Neural progenitor cell (in vitro differentiated cells): ENCODE data around the gene IL1RAPL1. TPM values are rescaled to one million over a fixed set of nuclear protein-coding genes. Genes with fewer than 3 reads are reported as not detected.

Experiments
- DNase-seq: peaks from one replicate; pipeline ENCODE4 v3.0.0-alpha.2; 2016; ENCODE audit warnings: low spot score
- H2AFZ ChIP-seq: fragments of 200-600 bp; sonication (generic); replicated peaks from 2 replicates; pipeline ENCODE4 v1.6.1; 2016; ENCODE audit warnings: antibody characterized with exemption
- H3F3A ChIP-seq: fragments of 200-600 bp; sonication (generic); 2 replicates; pipeline ENCODE4 v1.6.1; 2016; ENCODE audit warnings: antibody characterized with exemption, low read depth
- H3K27ac ChIP-seq: fragments of 200-600 bp; sonication (generic); 2 replicates; pipeline ENCODE4 v1.5.1; 2016; ENCODE audit warnings: mild to moderate bottlenecking
- H3K27me3 ChIP-seq: fragments of 200-600 bp; sonication (generic); 2 replicates; pipeline ENCODE4 v1.6.1; 2016; ENCODE audit warnings: mild to moderate bottlenecking, moderate library complexity
- H3K36me3 ChIP-seq: fragments of 200-600 bp; sonication (generic); 2 replicates; pipeline ENCODE4 v1.5.1; 2016
- H3K4me1 ChIP-seq: fragments of 200-600 bp; sonication (generic); 2 replicates; pipeline ENCODE4 v1.6.1; 2016; ENCODE audit warnings: mixed run types
- H3K4me2 ChIP-seq: fragments of 200-600 bp; sonication (generic); 2 replicates; pipeline ENCODE4 v1.6.1; 2016
- H3K4me3 ChIP-seq: fragments of 200-600 bp; sonication (generic); 2 replicates; pipeline ENCODE4 v1.5.1; 2016
- H3K79me2 ChIP-seq: fragments of 200-600 bp; sonication (generic); 2 replicates; pipeline ENCODE4 v1.6.1; 2016; ENCODE audit warnings: low read depth
- H3K9ac ChIP-seq: fragments of 200-600 bp; sonication (generic); 2 replicates; pipeline ENCODE4 v1.6.1; 2016
- H3K9me3 ChIP-seq: fragments of 200-600 bp; sonication (generic); 2 replicates; pipeline ENCODE4 v1.5.1; 2016; ENCODE audit warnings: low read depth
- H4K20me1 ChIP-seq: fragments of 200-600 bp; sonication (generic); 2 replicates; pipeline ENCODE4 v1.6.1; 2016; ENCODE audit warnings: low read depth
- H3K27ac Mint-ChIP-seq: 3 replicates; pipeline ENCODE4 v1.8.0; 2021; ENCODE audit warnings: mixed read lengths
- H3K27me3 Mint-ChIP-seq: 2 replicates; pipeline ENCODE4 v1.8.0; 2022; ENCODE audit warnings: low read depth, mild to moderate bottlenecking, inconsistent platforms, moderate library complexity, mixed read lengths; ENCODE audit not compliant: insufficient read depth
- H3K36me3 Mint-ChIP-seq: 3 replicates; pipeline ENCODE4 v1.8.0; 2021; ENCODE audit warnings: mixed read lengths
- H3K4me1 Mint-ChIP-seq: 3 replicates; pipeline ENCODE4 v1.8.0; 2021; ENCODE audit warnings: mixed read lengths
- H3K4me3 Mint-ChIP-seq: 3 replicates; pipeline ENCODE4 v1.8.0; 2021; ENCODE audit warnings: mild to moderate bottlenecking, moderate library complexity, mixed read lengths
- H3K9me3 Mint-ChIP-seq: 3 replicates; pipeline ENCODE4 v1.8.0; 2020; ENCODE audit warnings: mixed read lengths
- CTCF ChIP-seq: fragments of 200-600 bp; sonication (generic); IDR thresholded peaks from 2 replicates; pipeline ENCODE4 v1.5.1; 2017; ENCODE audit warnings: antibody characterized with exemption, mild to moderate bottlenecking
- EZH2 ChIP-seq: fragments of 200-600 bp; sonication (generic); IDR thresholded peaks from 2 replicates; pipeline ENCODE4 v1.6.1; 2017; ENCODE audit warnings: antibody characterized with exemption, mild to moderate bottlenecking, moderate library complexity
- EZH2phosphoT487 ChIP-seq: fragments of 200-600 bp; sonication (generic); IDR thresholded peaks from 2 replicates; pipeline ENCODE4 v1.6.1; 2017; ENCODE audit warnings: antibody characterized with exemption
- total RNA-seq: library from RNA; depleted of rRNA; stranded (reverse); fragments of >200 nt; gene quantifications from 2 replicates; pipeline ENCODE4 v1.2.3, GENCODE V29; 2015; ENCODE audit warnings: low replicate concordance

IL1RAPL1 gene
- total RNA-seq, 1 donor from 2014 or later: 13.4 TPM

GRCh38 chrX:29661290-29661689 lies 1074.0 kb downstream of the IL1RAPL1 start:
- DNase-seq: no peak
- Mint-ChIP-seq H3K4me1 (no peaks in the 10 kb centered on the region), H3K4me3 (no peak overlapping the region), H3K36me3 (no peaks in the 10 kb centered on the region), H3K27ac (no peak overlapping the region), H3K27me3 (no peaks in the 10 kb centered on the region), H3K9me3 (no peaks in the 10 kb centered on the region)
- Histone ChIP-seq H3F3A (no peaks in the 10 kb centered on the region), H3K27ac (no peak overlapping the region), H3K9me3 (no peaks in the 10 kb centered on the region), H3K79me2 (no peaks in the 10 kb centered on the region), H3K36me3 (no peaks in the 10 kb centered on the region), H3K9ac (no peak overlapping the region), H3K4me3 (no peak overlapping the region), H3K4me1 (no peaks in the 10 kb centered on the region), H3K27me3 (no peaks in the 10 kb centered on the region), H3K4me2 (no peak overlapping the region), H4K20me1 (no peaks in the 10 kb centered on the region), H2AFZ (no peak overlapping the region)
- TF ChIP-seq EZH2phosphoT487 (no peak), EZH2 (no peak), CTCF (no peak)

- H3K79me2 ChIP-seq: no peaks in the 10 kb centered on the region
- H3K36me3 Mint-ChIP-seq: no peaks in the 10 kb centered on the region
- no peak for TF ChIP-seq EZH2phosphoT487
- no peak for TF ChIP-seq EZH2
- TF ChIP-seq CTCF: no peak
- no peak for DNase-seq
- H3K4me1 ChIP-seq: no peaks in the 10 kb centered on the region
- H3K27me3 Mint-ChIP-seq: no peaks in the 10 kb centered on the region
- no peak overlapping the region for H3K27ac ChIP-seq
- no peak overlapping the region for H3K4me2 ChIP-seq
- no peak overlapping the region for H3K27ac Mint-ChIP-seq
- H3K9me3 Mint-ChIP-seq: no peaks in the 10 kb centered on the region
- H3K4me3 ChIP-seq: no peak overlapping the region
- H3K9ac ChIP-seq: no peak overlapping the region
- no peaks in the 10 kb centered on the region for H3K27me3 ChIP-seq
- H3K36me3 ChIP-seq: no peaks in the 10 kb centered on the region
- no peaks in the 10 kb centered on the region for H3F3A ChIP-seq
- H3K9me3 ChIP-seq: no peaks in the 10 kb centered on the region
- no peaks in the 10 kb centered on the region for H3K4me1 Mint-ChIP-seq
- no peak overlapping the region for H3K4me3 Mint-ChIP-seq
- no peaks in the 10 kb centered on the region for H4K20me1 ChIP-seq
- H2AFZ ChIP-seq: no peak overlapping the region
Measured at GRCh38 chrX:29662101-29662500, 1074.9 kb downstream of the IL1RAPL1 start.

GRCh38 chrX:29662759-29663503 lies 1075.7 kb downstream of the IL1RAPL1 start:
- no peak overlapping the region for H3K4me3 ChIP-seq

More at GRCh38 chrX:29662759-29663503, 1075.7 kb downstream of the IL1RAPL1 start:
- Histone ChIP-seq H3K9me3 (no peaks in the 10 kb centered on the region), H3K4me1 (no peaks in the 10 kb centered on the region), H2AFZ (no peak overlapping the region), H3F3A (no peaks in the 10 kb centered on the region), H3K27ac (no peak overlapping the region), H4K20me1 (no peaks in the 10 kb centered on the region), H3K9ac (no peak overlapping the region), H3K27me3 (no peaks in the 10 kb centered on the region), H3K36me3 (no peaks in the 10 kb centered on the region), H3K4me2 (no peak overlapping the region), H3K79me2 (no peaks in the 10 kb centered on the region)
- H3K4me3 Mint-ChIP-seq: no peak overlapping the region
- no peaks in the 10 kb centered on the region for H3K4me1 Mint-ChIP-seq
- no peaks in the 10 kb centered on the region for H3K36me3 Mint-ChIP-seq
- H3K27ac Mint-ChIP-seq: no peak overlapping the region
- TF ChIP-seq CTCF: no peak
- no peak for TF ChIP-seq EZH2phosphoT487
- no peak for TF ChIP-seq EZH2
- no peaks in the 10 kb centered on the region for H3K27me3 Mint-ChIP-seq
- no peaks in the 10 kb centered on the region for H3K9me3 Mint-ChIP-seq
- no peak for DNase-seq
